ENCODE measurements around the gene TRAFD1.

DNA sequence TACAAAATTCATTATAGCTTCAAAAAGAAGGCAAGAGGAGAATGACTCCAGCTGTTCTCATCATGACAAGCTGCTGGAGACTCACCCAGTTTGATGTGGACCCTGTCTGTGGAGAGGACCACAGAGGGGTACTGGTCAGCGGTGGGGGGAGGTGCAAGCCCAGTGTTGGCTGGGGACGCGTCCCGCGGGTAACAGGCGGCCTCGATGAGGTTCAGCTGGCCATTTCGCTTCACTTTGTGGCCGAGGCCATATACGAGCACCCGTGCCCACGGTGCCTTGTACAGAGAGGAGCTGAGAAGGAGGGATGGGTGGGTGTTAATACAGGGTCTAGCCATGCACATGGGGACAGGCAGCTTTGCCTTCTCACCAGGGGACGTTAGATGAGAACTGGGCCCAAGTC lies 67.1 kb downstream of the TRAFD1 start:
- TF ChIP-seq, protein P1, sequence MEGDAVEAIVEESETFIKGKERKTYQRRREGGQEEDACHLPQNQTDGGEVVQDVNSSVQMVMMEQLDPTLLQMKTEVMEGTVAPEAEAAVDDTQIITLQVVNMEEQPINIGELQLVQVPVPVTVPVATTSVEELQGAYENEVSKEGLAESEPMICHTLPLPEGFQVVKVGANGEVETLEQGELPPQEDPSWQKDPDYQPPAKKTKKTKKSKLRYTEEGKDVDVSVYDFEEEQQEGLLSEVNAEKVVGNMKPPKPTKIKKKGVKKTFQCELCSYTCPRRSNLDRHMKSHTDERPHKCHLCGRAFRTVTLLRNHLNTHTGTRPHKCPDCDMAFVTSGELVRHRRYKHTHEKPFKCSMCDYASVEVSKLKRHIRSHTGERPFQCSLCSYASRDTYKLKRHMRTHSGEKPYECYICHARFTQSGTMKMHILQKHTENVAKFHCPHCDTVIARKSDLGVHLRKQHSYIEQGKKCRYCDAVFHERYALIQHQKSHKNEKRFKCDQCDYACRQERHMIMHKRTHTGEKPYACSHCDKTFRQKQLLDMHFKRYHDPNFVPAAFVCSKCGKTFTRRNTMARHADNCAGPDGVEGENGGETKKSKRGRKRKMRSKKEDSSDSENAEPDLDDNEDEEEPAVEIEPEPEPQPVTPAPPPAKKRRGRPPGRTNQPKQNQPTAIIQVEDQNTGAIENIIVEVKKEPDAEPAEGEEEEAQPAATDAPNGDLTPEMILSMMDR (IDR thresholded peaks at IDR 0.05), result no peak
- TF ChIP-seq POLR2A (IDR thresholded peaks at IDR 0.05), result no peak
